K562 (cell line): Measurements from ENCODE around the gene CHST15. TPM values are rescaled to one million over a fixed set of nuclear protein-coding genes. Genes with fewer than 3 reads are reported as not detected.

Experiments used
- ATAC-seq: fragments of 200-7000 bp; cut with Tn5 transposase; 3 replicates; pipeline ENCODE4 v1.9.1; 2020; ENCODE audit warnings: moderate library complexity
- BruUV-seq: library from RNA; stranded (reverse); fragments of 400-500 nt; replicated peaks from 2 replicates; lab custom pipeline; 2021; lab: Mats Ljungman, UMichigan
- CTCF ChIA-PET: fragments of 300-600 bp; formaldehyde crosslinking; extraction: SDS; loops from one replicate; lab custom pipeline; 2021; ENCODE audit warnings: low intra/inter-chr PET ratio; lab: Yijun Ruan, JAX
- POLR2A ChIA-PET: fragments of 300-600, 350-650 bp; sonication (Branson Sonifier 250); formaldehyde crosslinking; extraction: SDS; loops from one replicate; lab custom pipeline; 2021; ENCODE audit warnings: antibody characterized with exemption, inconsistent platforms; lab: Yijun Ruan, JAX
- DNase-seq, 4 experiments: peaks; one replicate each; pipeline versions ENCODE4 v3.0.0 to v3.0.0-alpha.2; 2011 to 2018; ENCODE audit warnings: low spot score in 3 of 4, mixed read lengths in 3 of 4; ENCODE audit errors: extremely low read depth in 1 of 4
- FAIRE-seq: peaks from 2 replicates; lab custom pipeline; 2011; peaks lifted over from hg19 to GRCh38; lab: Jason Lieb, UNC
- H2AFZ ChIP-seq: 2 replicates; pipeline ENCODE4 v1.6.0; 2011; ENCODE audit warnings: low read depth, low read length, control low read depth, inconsistent platforms
- H3K27ac ChIP-seq: fragments of 200-600 bp; 3 replicates; pipeline ENCODE4 v1.8.0; 2011; ENCODE audit warnings: low read depth, mild to moderate bottlenecking, control low read depth, inconsistent platforms, low read length, moderate library complexity, mixed read lengths; ENCODE audit errors: extremely low read depth
- H3K27me3 ChIP-seq, 2 experiments: fragments of 300-600 bp in 1 of 2; 2 replicates in 1 of 2; 3 replicates in 1 of 2; pipeline versions ENCODE4 v1.6.0 to v1.8.0; 2011; ENCODE audit warnings: inconsistent platforms in 2 of 2, low read length in 2 of 2, mild to moderate bottlenecking in 1 of 2, mixed read lengths in 1 of 2, moderate library complexity in 1 of 2; ENCODE audit not compliant: control insufficient read depth in 2 of 2, insufficient read depth in 2 of 2
- H3K36me3 ChIP-seq: fragments of 300-600 bp; 3 replicates; pipeline ENCODE4 v1.8.0; 2011; ENCODE audit warnings: mild to moderate bottlenecking, low read length, inconsistent platforms; ENCODE audit not compliant: control insufficient read depth, insufficient read depth
- H3K4me1 ChIP-seq, 2 experiments: fragments of 200-600 bp in 1 of 2; replicated peaks in 1 of 2; 2 replicates in 1 of 2; 3 replicates in 1 of 2; pipeline versions ENCODE4 v1.5.1 to v1.8.0; 2011; ENCODE audit warnings: inconsistent platforms in 2 of 2, low read length in 2 of 2, mild to moderate bottlenecking in 1 of 2, mixed read lengths in 1 of 2, moderate library complexity in 1 of 2; ENCODE audit not compliant: control insufficient read depth in 2 of 2, insufficient read depth in 2 of 2
- H3K4me2 ChIP-seq: 2 replicates; pipeline ENCODE4 v1.6.1; 2011; ENCODE audit warnings: low read length, control low read depth, inconsistent platforms, mixed read lengths; ENCODE audit not compliant: insufficient read depth
- H3K4me3 ChIP-seq: fragments of 200-600 bp; sonication (generic), shearing (Covaris generic); 2 replicates; pipeline ENCODE4 v1.5.1; 2016; ENCODE audit warnings: control low read depth, inconsistent platforms
- H3K79me2 ChIP-seq: fragments of 200-600 bp; 3 replicates; pipeline ENCODE4 v1.8.0; 2011; ENCODE audit warnings: low read length, inconsistent platforms; ENCODE audit not compliant: control insufficient read depth, insufficient read depth
- H3K9ac ChIP-seq, 2 experiments: 2 replicates each; pipeline versions ENCODE4 v1.6.0 to v1.6.1; 2011; ENCODE audit warnings: low read depth in 2 of 2, low read length in 2 of 2, control low read depth in 1 of 2, inconsistent platforms in 1 of 2, mild to moderate bottlenecking in 1 of 2, mixed read lengths in 1 of 2; ENCODE audit not compliant: insufficient read depth in 1 of 2
- H3K9me1 ChIP-seq: one replicate; pipeline ENCODE4 v1.6.0; 2011; ENCODE audit warnings: inconsistent platforms, mild to moderate bottlenecking, low read length, moderate library complexity; ENCODE audit not compliant: control insufficient read depth, insufficient read depth
- H3K9me3 ChIP-seq: replicated peaks from 2 replicates; pipeline ENCODE4 v1.5.1; 2011; ENCODE audit warnings: low read depth, low read length, inconsistent platforms; ENCODE audit not compliant: control insufficient read depth, insufficient read depth
- H4K20me1 ChIP-seq: replicated peaks from 2 replicates; pipeline ENCODE4 v1.6.1; 2011; ENCODE audit warnings: low read length, inconsistent platforms, mixed read lengths; ENCODE audit not compliant: control insufficient read depth, insufficient read depth
- BRD9 ChIP-seq: fragments of 450-650 bp; IDR thresholded peaks from 2 replicates; pipeline ENCODE4 v1.6.1; 2018; ENCODE audit warnings: low read depth; ENCODE audit not compliant: partially characterized antibody
- E2F3 ChIP-seq: fragments of 250-450 bp; sonication (Bioruptor Pico); IDR thresholded peaks from 2 replicates; pipeline ENCODE4 v1.4.0; 2020; ENCODE audit warnings: mild to moderate bottlenecking
- ERF ChIP-seq: fragments of 450-650 bp; formaldehyde crosslinking; IDR thresholded peaks from 2 replicates; pipeline ENCODE4 v1.4.0; 2020; ENCODE audit warnings: mild to moderate bottlenecking, mixed read lengths
- FOXP1 ChIP-seq: sonication (generic); formaldehyde crosslinking; IDR thresholded peaks from 2 replicates; pipeline ENCODE4 v1.8.0; 2022; ENCODE audit warnings: mild to moderate bottlenecking, missing genetic modification reagents
- GTF2F1 ChIP-seq: IDR thresholded peaks from 2 replicates; pipeline ENCODE4 v1.6.1; 2011; ENCODE audit warnings: low read depth, low read length, improper control_type of control experiment
- NFYB ChIP-seq: IDR thresholded peaks from 2 replicates; pipeline ENCODE4 v1.6.1; 2011; ENCODE audit warnings: mild to moderate bottlenecking, moderate library complexity; ENCODE audit not compliant: insufficient read length; ENCODE audit errors: extremely low read depth
- POLR2G ChIP-seq: fragments of 200-400 bp; formaldehyde crosslinking; IDR thresholded peaks from 2 replicates; pipeline ENCODE4 v1.6.1; 2017; ENCODE audit warnings: low read depth, mild to moderate bottlenecking, antibody characterized with exemption, low read length, moderate library complexity
- RREB1 ChIP-seq: fragments of 250-450 bp; sonication (Bioruptor Pico); IDR thresholded peaks from 2 replicates; pipeline ENCODE4 v1.4.0; 2020
- SAFB2 ChIP-seq: fragments of 200-400 bp; formaldehyde crosslinking; IDR thresholded peaks from 2 replicates; pipeline ENCODE4 v1.6.1; 2018; ENCODE audit warnings: borderline replicate concordance, low read length, low read depth, moderate library complexity; ENCODE audit not compliant: severe bottlenecking
- SIRT6 ChIP-seq: IDR thresholded peaks from one replicate; pipeline ENCODE4 v1.6.1; 2012; ENCODE audit warnings: low read depth, mild to moderate bottlenecking, control low read depth, inconsistent platforms, low read length, moderate library complexity
- SMAD2 ChIP-seq: fragments of 150-350 bp; IDR thresholded peaks from 2 replicates; pipeline ENCODE4 v1.6.1; 2014; ENCODE audit warnings: low read depth, mild to moderate bottlenecking, low read length
- TGIF2 ChIP-seq: sonication (generic); formaldehyde crosslinking; IDR thresholded peaks from 2 replicates; pipeline ENCODE4 v1.8.1; 2022; ENCODE audit warnings: mild to moderate bottlenecking, missing genetic modification reagents, moderate library complexity
- ZNF121 ChIP-seq: sonication (generic); formaldehyde crosslinking; conservative IDR thresholded peaks from 2 replicates; pipeline ENCODE4 v1.8.0; 2022; ENCODE audit warnings: missing genetic modification reagents
- ZNF140 ChIP-seq: fragments of 250-450 bp; sonication (Bioruptor Pico); IDR thresholded peaks from 2 replicates; pipeline ENCODE4 v1.8.0; 2021; ENCODE audit warnings: moderate library complexity, mild to moderate bottlenecking, inconsistent platforms
- WGBS: fragments of 100-300 bp; shearing (Covaris generic); methylation state at CpG from one replicate; pipeline ENCODE4 v1.1.6; 2016; ENCODE audit warnings: low coverage, mixed read lengths; ENCODE audit not compliant: insufficient coverage; ENCODE audit errors: missing lambda C conversion rate; 5-methylcytosine and 5-hydroxymethylcytosine counted together
- in situ Hi-C: fragments of 300-500 bp; cut with MboI; formaldehyde crosslinking; loops from 4 replicates; pipeline ENCODE4 v1.15.0; 2018; ENCODE audit warnings: inconsistent platforms, mixed read lengths
- intact Hi-C: fragments of 100-400 bp; cut with micrococcal nuclease; formaldehyde crosslinking; loops from 2 replicates; pipeline ENCODE4 v1.14.2; 2022
- polyA plus RNA-seq, 8 experiments: library from polyadenylated mRNA; depleted of rRNA in 4 of 8; stranded (reverse) in 5 of 8; unstranded in 3 of 8; fragments of >200 nt; fragmentation: Nextera tagmentation in 2 of 8; fragmentation: Illumina TruSeq in 1 of 8; extraction: Ambion mirVana in 2 of 8; extraction: Trizol in 1 of 8; gene quantifications; 2 replicates each; pipeline versions ENCODE4 v1.2.1 to v1.2.3, GENCODE V29; 2011 to 2014; ENCODE audit warnings: inconsistent platforms in 1 of 8, missing spikeins in 1 of 8
- total RNA-seq, 7 experiments: library from RNA; depleted of rRNA in 6 of 7; stranded (reverse); fragments of >200 nt in 6 of 7; fragmentation: Illumina TruSeq in 2 of 7; extraction: Trizol in 2 of 7; gene quantifications; 2 replicates each; pipeline versions ENCODE4 v1.2.1 to v1.2.3, GENCODE V29; 2011 to 2021; ENCODE audit warnings: low replicate concordance in 1 of 7

The CHST15 gene
- total and polyA plus RNA-seq, 9 of the 15 experiments (the other 6 are each of a cell fraction or from before 2014, with no cell fraction given) = 0.04 to 0.16 (median 0.08) TPM

- no peak for ATAC-seq
- in situ Hi-C loops (loop anchor here (25.0 kb wide), 1 partner anchor 500 kb away; no protein-coding TSS in a partner anchor), intact Hi-C loops (no loop called here)
- Histone ChIP-seq H3K27ac (no peak overlapping the region), H3K27me3 (peaks cover 2 to 31% of the 10 kb centered on the region in 2 experiments; a peak in 3 of 5 replicates), H3K36me3 (no peaks in the 10 kb centered on the region), H2AFZ (no peak overlapping the region), H3K9me1 (no peaks in the 10 kb centered on the region), H3K9ac (no peak overlapping the region), H3K4me2 (no peak overlapping the region), H3K9me3 (no peaks in the 10 kb centered on the region), H4K20me1 (0 out of 2 replicates have a peak, but pooled peaks cover 4% of the 10 kb centered on the region), H3K79me2 (no peaks in the 10 kb centered on the region), H3K4me3 (no peak overlapping the region), H3K4me1 (no peaks in the 10 kb centered on the region)
- DNase-seq = no peak
- WGBS = 0% methylated on average over 3 of the region's 5 CpGs
- BruUV-seq = no TSS peak
- no peak for FAIRE-seq
- POLR2A ChIA-PET = no interaction called here
- CTCF ChIA-PET = no interaction called here
- TF ChIP-seq ERF (CRISPR knock-in tag) (no peak), FOXP1 (CRISPR knock-in tag) (no peak), TGIF2 (CRISPR knock-in tag) (no peak), BRD9 (no peak), ZNF121 (CRISPR knock-in tag) (no peak), SIRT6 (no peak), E2F3 (CRISPR knock-in tag) (no peak), SAFB2 (no peak), ZNF140 (CRISPR knock-in tag) (no peak), POLR2G (no peak), NFYB (no peak), RREB1 (CRISPR knock-in tag) (no peak), GTF2F1 (no peak), SMAD2 (no peak)
Measured at GRCh38 chr10:124012066-124012465, 81.3 kb downstream of the CHST15 start.
